ENCODE measurements around the gene DAPL1.
"Not testable (repeated sequence)": the region's sequence is repeated elsewhere in the genome, so short reads cannot be mapped to it uniquely, and the experiment has no call there.

DAPL1 gene

GRCh38 chr2:158845859-158846258, 50.7 kb downstream of the DAPL1 start:
- Histone ChIP-seq H3F3A (ENCODE audit: insufficient read depth, low read length) (no peaks in the 10 kb centered on the region), H3K36me3 (replicated peaks; ENCODE audit: insufficient read depth, low read length) (no peaks in the 10 kb centered on the region), H2AFZ (ENCODE audit: low read length) (no peak overlapping the region), H3K4me2 (ENCODE audit: low read depth, low read length) (no peak overlapping the region), H3K4me3 (ENCODE audit: low read length) (no peak overlapping the region), H3K9me2 (replicated peaks; ENCODE audit: insufficient read depth, low read length) (no peaks in the 10 kb centered on the region), H3K4me1 (ENCODE audit: low read length) (no peaks in the 10 kb centered on the region), H3K27ac (ENCODE audit: low read length) (no peak overlapping the region), H3K27me3 (replicated peaks; ENCODE audit: insufficient read depth, low read length) (no peaks in the 10 kb centered on the region), H3K9ac (ENCODE audit: low read length) (no peak overlapping the region), H3K9me3 (replicated peaks; ENCODE audit: insufficient read depth, low read length) (no peaks in the 10 kb centered on the region), H4K20me1 (ENCODE audit: insufficient read depth, low read length) (no peaks in the 10 kb centered on the region), H3K79me2 (ENCODE audit: low read length) (no peaks in the 10 kb centered on the region)
- TF ChIP-seq EZH2phosphoT487 (IDR thresholded peaks at IDR 0.05; ENCODE audit: low read length): no peak
- no peak for TF ChIP-seq CTCF (IDR thresholded peaks at IDR 0.05; ENCODE audit: low read length)
- no peak for TF ChIP-seq EZH2 (optimal IDR thresholded peaks at IDR 0.05; ENCODE audit: low read depth, low read length)
- no peak for DNase-seq

- H3K36me3 ChIP-seq (replicated peaks; ENCODE audit: insufficient read depth, low read length); H3K27me3 ChIP-seq (replicated peaks; ENCODE audit: insufficient read depth, low read length); H3K9ac ChIP-seq (ENCODE audit: low read length); H3K27ac ChIP-seq (ENCODE audit: low read length); H3K9me2 ChIP-seq (replicated peaks; ENCODE audit: insufficient read depth, low read length); H2AFZ ChIP-seq (ENCODE audit: low read length); H4K20me1 ChIP-seq (ENCODE audit: insufficient read depth, low read length); H3K4me3 ChIP-seq (ENCODE audit: low read length); H3K79me2 ChIP-seq (ENCODE audit: low read length); DNase-seq; H3K9me3 ChIP-seq (replicated peaks; ENCODE audit: insufficient read depth, low read length); H3K4me2 ChIP-seq (ENCODE audit: low read depth, low read length); H3F3A ChIP-seq (ENCODE audit: insufficient read depth, low read length); H3K4me1 ChIP-seq (ENCODE audit: low read length): not testable (repeated sequence)
Observed at GRCh38 chr2:158847526-158847925, 52.4 kb downstream of the DAPL1 start.

- H3K27ac ChIP-seq (ENCODE audit: low read length); H3F3A ChIP-seq (ENCODE audit: insufficient read depth, low read length); H3K27me3 ChIP-seq (replicated peaks; ENCODE audit: insufficient read depth, low read length); H3K4me1 ChIP-seq (ENCODE audit: low read length); H3K79me2 ChIP-seq (ENCODE audit: low read length); H3K4me2 ChIP-seq (ENCODE audit: low read depth, low read length); H3K9ac ChIP-seq (ENCODE audit: low read length); H2AFZ ChIP-seq (ENCODE audit: low read length); H3K9me2 ChIP-seq (replicated peaks; ENCODE audit: insufficient read depth, low read length); H3K36me3 ChIP-seq (replicated peaks; ENCODE audit: insufficient read depth, low read length); H3K4me3 ChIP-seq (ENCODE audit: low read length); DNase-seq; H4K20me1 ChIP-seq (ENCODE audit: insufficient read depth, low read length); H3K9me3 ChIP-seq (replicated peaks; ENCODE audit: insufficient read depth, low read length): not testable (repeated sequence)
Observed at GRCh38 chr2:158848031-158848970, 53.2 kb downstream of the DAPL1 start.

- H3K9me3 ChIP-seq (replicated peaks; ENCODE audit: insufficient read depth, low read length); H3K9me2 ChIP-seq (replicated peaks; ENCODE audit: insufficient read depth, low read length); H3K36me3 ChIP-seq (replicated peaks; ENCODE audit: insufficient read depth, low read length); H3F3A ChIP-seq (ENCODE audit: insufficient read depth, low read length); DNase-seq; H3K27ac ChIP-seq (ENCODE audit: low read length); H3K4me2 ChIP-seq (ENCODE audit: low read depth, low read length); H3K9ac ChIP-seq (ENCODE audit: low read length); H3K4me3 ChIP-seq (ENCODE audit: low read length); H3K27me3 ChIP-seq (replicated peaks; ENCODE audit: insufficient read depth, low read length); H3K79me2 ChIP-seq (ENCODE audit: low read length); H3K4me1 ChIP-seq (ENCODE audit: low read length); H4K20me1 ChIP-seq (ENCODE audit: insufficient read depth, low read length); H2AFZ ChIP-seq (ENCODE audit: low read length): not testable (repeated sequence)
Observed at GRCh38 chr2:158860179-158860578, 65.1 kb downstream of the DAPL1 start.

GRCh38 chr2:158861626-158862025, 66.5 kb downstream of the DAPL1 start:
- not testable (repeated sequence) for H2AFZ ChIP-seq (ENCODE audit: low read length); H3K79me2 ChIP-seq (ENCODE audit: low read length); H3F3A ChIP-seq (ENCODE audit: insufficient read depth, low read length); DNase-seq; H3K9me3 ChIP-seq (replicated peaks; ENCODE audit: insufficient read depth, low read length); H3K27ac ChIP-seq (ENCODE audit: low read length); H3K9me2 ChIP-seq (replicated peaks; ENCODE audit: insufficient read depth, low read length); H3K4me1 ChIP-seq (ENCODE audit: low read length); H3K36me3 ChIP-seq (replicated peaks; ENCODE audit: insufficient read depth, low read length); H3K4me2 ChIP-seq (ENCODE audit: low read depth, low read length); H3K27me3 ChIP-seq (replicated peaks; ENCODE audit: insufficient read depth, low read length); H3K9ac ChIP-seq (ENCODE audit: low read length); H3K4me3 ChIP-seq (ENCODE audit: low read length); H4K20me1 ChIP-seq (ENCODE audit: insufficient read depth, low read length)

- not testable (repeated sequence) for H3K36me3 ChIP-seq (replicated peaks; ENCODE audit: insufficient read depth, low read length); H3K4me3 ChIP-seq (ENCODE audit: low read length); H3K27me3 ChIP-seq (replicated peaks; ENCODE audit: insufficient read depth, low read length); H3K4me1 ChIP-seq (ENCODE audit: low read length); H3K9ac ChIP-seq (ENCODE audit: low read length); H3K27ac ChIP-seq (ENCODE audit: low read length); H2AFZ ChIP-seq (ENCODE audit: low read length); H3K4me2 ChIP-seq (ENCODE audit: low read depth, low read length); H3K79me2 ChIP-seq (ENCODE audit: low read length); H3K9me3 ChIP-seq (replicated peaks; ENCODE audit: insufficient read depth, low read length); H4K20me1 ChIP-seq (ENCODE audit: insufficient read depth, low read length); DNase-seq; H3K9me2 ChIP-seq (replicated peaks; ENCODE audit: insufficient read depth, low read length); H3F3A ChIP-seq (ENCODE audit: insufficient read depth, low read length)
Observed at GRCh38 chr2:158865469-158865868, 70.4 kb downstream of the DAPL1 start.

Measured in MM.1S (cell line).